SK-N-SH (cell line): Measurements from ENCODE around the gene SYTL5. TPM values are rescaled to one million over a fixed set of nuclear protein-coding genes. Genes with fewer than 3 reads are reported as not detected.

Source experiments
- CTCF ChIA-PET: fragments of 300-600, 350-600 bp; formaldehyde crosslinking; extraction: SDS; loops from one replicate; lab custom pipeline; 2021; lab: Yijun Ruan, JAX
- POLR2A ChIA-PET: fragments of 350-600 bp; sonication (Branson Sonifier 250); formaldehyde crosslinking; extraction: SDS; loops from one replicate; lab custom pipeline; 2020; ENCODE audit warnings: antibody characterized with exemption, inconsistent platforms; lab: Yijun Ruan, JAX
- DNase-seq: peaks from one replicate; pipeline ENCODE4 v3.0.0; 2012
- H2AFZ ChIP-seq: fragments of 200-600 bp; sonication (generic); 2 replicates; pipeline ENCODE4 v1.8.1; 2016; ENCODE audit warnings: antibody characterized with exemption, mild to moderate bottlenecking, low read depth
- H3F3A ChIP-seq: fragments of 200-600 bp; sonication (generic); replicated peaks from 2 replicates; pipeline ENCODE3; 2016; ENCODE audit warnings: antibody characterized with exemption, mild to moderate bottlenecking; ENCODE audit not compliant: insufficient read depth
- H3K27ac ChIP-seq, 2 experiments: fragments of 200-500 bp in 1 of 2; fragments of 200-600 bp in 1 of 2; sonication (Bioruptor generic) in 1 of 2; sonication (generic), shearing (Covaris generic) in 1 of 2; 2 replicates each; pipeline versions ENCODE4 v1.5.1 to v1.6.1; 2014 to 2016; ENCODE audit warnings: low read depth in 2 of 2, inconsistent platforms in 1 of 2, low read length in 1 of 2, mild to moderate bottlenecking in 1 of 2, mixed read lengths in 1 of 2
- H3K27me3 ChIP-seq: fragments of 200-600 bp; sonication (generic), shearing (Covaris generic); 2 replicates; pipeline ENCODE4 v1.6.1; 2016; ENCODE audit warnings: mixed run types; ENCODE audit not compliant: insufficient read depth
- H3K36me3 ChIP-seq, 2 experiments: fragments of 200-500 bp in 1 of 2; fragments of 200-600 bp in 1 of 2; sonication (Bioruptor generic) in 1 of 2; sonication (generic) in 1 of 2; replicated peaks in 1 of 2; 2 replicates each; pipeline versions ENCODE3 to v1.5.1; 2014 to 2016; ENCODE audit warnings: low read length in 1 of 2, mild to moderate bottlenecking in 1 of 2; ENCODE audit not compliant: insufficient read depth in 2 of 2, control insufficient read depth in 1 of 2
- H3K4me1 ChIP-seq, 2 experiments: fragments of 200-500 bp in 1 of 2; fragments of 200-600 bp in 1 of 2; sonication (Bioruptor generic) in 1 of 2; sonication (generic), shearing (Covaris generic) in 1 of 2; 2 replicates each; pipeline versions ENCODE4 v1.5.1 to v1.6.1; 2014 to 2016; ENCODE audit warnings: low read depth in 1 of 2, low read length in 1 of 2, mixed run types in 1 of 2; ENCODE audit not compliant: insufficient read depth in 2 of 2, control insufficient read depth in 1 of 2
- H3K4me2 ChIP-seq: fragments of 200-600 bp; sonication (generic), shearing (Covaris generic); 2 replicates; pipeline ENCODE4 v1.6.1; 2017; ENCODE audit warnings: mixed run types
- H3K4me3 ChIP-seq, 2 experiments: fragments of 200-500 bp in 1 of 2; fragments of 200-600 bp in 1 of 2; sonication (Bioruptor generic) in 1 of 2; sonication (generic), shearing (Covaris generic) in 1 of 2; 2 replicates each; pipeline versions ENCODE4 v1.5.1 to v1.8.1; 2014 to 2016; ENCODE audit warnings: low read depth in 2 of 2, inconsistent platforms in 1 of 2, low read length in 1 of 2, mild to moderate bottlenecking in 1 of 2, mixed read lengths in 1 of 2, moderate library complexity in 1 of 2
- H3K79me2 ChIP-seq: fragments of 200-600 bp; sonication (generic); 2 replicates; pipeline ENCODE4 v1.8.1; 2017; ENCODE audit warnings: mild to moderate bottlenecking; ENCODE audit not compliant: insufficient read depth
- H3K9ac ChIP-seq: fragments of 200-600 bp; sonication (generic); 2 replicates; pipeline ENCODE4 v1.6.1; 2017; ENCODE audit warnings: mixed run types
- H3K9me2 ChIP-seq: fragments of 200-600 bp; sonication (generic); 2 replicates; pipeline ENCODE4 v1.6.1; 2017; ENCODE audit warnings: mixed run types
- H3K9me3 ChIP-seq: fragments of 200-600 bp; sonication (generic); 2 replicates; pipeline ENCODE4 v1.6.1; 2017; ENCODE audit warnings: mixed run types, mild to moderate bottlenecking, moderate library complexity
- H4K20me1 ChIP-seq: fragments of 200-600 bp; sonication (generic); 2 replicates; pipeline ENCODE4 v1.6.1; 2017; ENCODE audit warnings: mild to moderate bottlenecking, mixed run types; ENCODE audit not compliant: insufficient read depth
- ELF1 ChIP-seq: IDR thresholded peaks from 2 replicates; pipeline ENCODE4 v1.4.0; 2012
- EZH2phosphoT487 ChIP-seq: fragments of 200-600 bp; sonication (generic); IDR thresholded peaks from 2 replicates; pipeline ENCODE4 v1.6.1; 2017; ENCODE audit warnings: low read depth, mixed run types, mild to moderate bottlenecking, antibody characterized with exemption, moderate library complexity, borderline replicate concordance
- FOXJ3 ChIP-seq: sonication (generic); formaldehyde crosslinking; IDR thresholded peaks from 2 replicates; pipeline ENCODE4 v1.5.1; 2020; ENCODE audit warnings: mild to moderate bottlenecking, missing genetic modification reagents
- JUND ChIP-seq: IDR thresholded peaks from 2 replicates; pipeline ENCODE4 v1.4.0; 2012
- NFIC ChIP-seq: IDR thresholded peaks from 2 replicates; pipeline ENCODE4 v1.4.0; 2012; ENCODE audit warnings: borderline replicate concordance
- POLR2AphosphoS5 ChIP-seq: IDR thresholded peaks from 2 replicates; pipeline ENCODE4 v1.6.1; 2012; ENCODE audit warnings: low read depth, low read length
- RAD21 ChIP-seq: IDR thresholded peaks from 2 replicates; pipeline ENCODE4 v1.6.1; 2012; ENCODE audit warnings: mild to moderate bottlenecking, low read length
- RCOR1 ChIP-seq: fragments of 150-350 bp; IDR thresholded peaks from 2 replicates; pipeline ENCODE4 v1.6.1; 2017; ENCODE audit warnings: antibody characterized with exemption, low read length
- RXRA ChIP-seq: IDR thresholded peaks from 2 replicates; pipeline ENCODE4 v1.4.0; 2012; ENCODE audit warnings: low read depth, mild to moderate bottlenecking, borderline replicate concordance
- TEAD4 ChIP-seq: IDR thresholded peaks from 2 replicates; pipeline ENCODE4 v1.4.0; 2012; ENCODE audit warnings: mild to moderate bottlenecking, borderline replicate concordance; ENCODE audit not compliant: insufficient read depth
- WGBS: methylation state at CpG from one replicate; pipeline ENCODE4 v1.1.6; 2017; ENCODE audit warnings: low lambda C conversion rate; 5-methylcytosine and 5-hydroxymethylcytosine counted together
- polyA plus RNA-seq, 3 experiments: library from polyadenylated mRNA; depleted of rRNA; stranded (reverse); fragments of >200 nt; gene quantifications; 2 replicates each; pipeline ENCODE4 v1.2.3, GENCODE V29; 2012
- TF ChIP-seq, protein P1 (sequence below): IDR thresholded peaks from 2 replicates; pipeline ENCODE4 v1.6.1; 2012; ENCODE audit warnings: mild to moderate bottlenecking, low read depth, low read length, moderate library complexity
- TF ChIP-seq, protein P2 (sequence below): fragments of 150-350 bp; IDR thresholded peaks from 2 replicates; pipeline ENCODE4 v1.6.1; 2016; ENCODE audit warnings: mild to moderate bottlenecking, low read depth, low read length
- TF ChIP-seq, protein P3 (sequence below): IDR thresholded peaks from 2 replicates; pipeline ENCODE4 v1.4.0; 2012; ENCODE audit warnings: low read depth, borderline replicate concordance
- TF ChIP-seq, protein P4 (sequence below): IDR thresholded peaks from 2 replicates; pipeline ENCODE4; 2012
- TF ChIP-seq, protein P5 (sequence below): fragments of 150-350 bp; IDR thresholded peaks from 2 replicates; pipeline ENCODE4 v1.6.1; 2017; ENCODE audit warnings: antibody characterized with exemption, low read length, low read depth, borderline replicate concordance

SYTL5 gene
- polyA plus RNA-seq, 1 of the 3 experiments (the other 2 are of a cell fraction), result 0.74 TPM

DNA sequence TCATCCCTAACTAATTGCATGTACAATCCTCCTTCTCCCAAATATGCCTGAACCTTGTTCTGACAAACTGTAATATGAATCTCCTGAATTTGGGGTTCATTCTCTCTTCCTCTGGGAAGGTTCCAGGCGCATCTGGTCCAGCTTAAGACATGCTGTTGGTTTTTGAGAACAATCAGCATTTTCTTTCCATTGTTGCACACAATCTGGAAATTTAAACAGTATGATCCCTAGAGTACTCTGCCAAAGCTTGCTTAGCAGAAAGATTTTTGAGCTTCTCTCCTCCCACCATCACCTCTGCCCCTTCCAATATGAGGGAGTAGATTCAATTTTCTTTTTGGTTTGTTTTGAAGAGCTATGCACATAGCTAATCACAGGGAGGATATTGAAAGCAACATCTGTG, 164.2 kb downstream of the SYTL5 start:
- Histone ChIP-seq H3K27ac (no peak overlapping the region), H3K9ac (no peak overlapping the region)
- DNase-seq, result no peak
- CTCF ChIA-PET, result interaction anchor here (0.9 to 1.4 kb wide), 5 partner anchors 12 to 425 kb away, joined by 3 to 5 read pairs (median 3); no protein-coding TSS in a partner anchor
- TF ChIP-seq, protein P1, sequence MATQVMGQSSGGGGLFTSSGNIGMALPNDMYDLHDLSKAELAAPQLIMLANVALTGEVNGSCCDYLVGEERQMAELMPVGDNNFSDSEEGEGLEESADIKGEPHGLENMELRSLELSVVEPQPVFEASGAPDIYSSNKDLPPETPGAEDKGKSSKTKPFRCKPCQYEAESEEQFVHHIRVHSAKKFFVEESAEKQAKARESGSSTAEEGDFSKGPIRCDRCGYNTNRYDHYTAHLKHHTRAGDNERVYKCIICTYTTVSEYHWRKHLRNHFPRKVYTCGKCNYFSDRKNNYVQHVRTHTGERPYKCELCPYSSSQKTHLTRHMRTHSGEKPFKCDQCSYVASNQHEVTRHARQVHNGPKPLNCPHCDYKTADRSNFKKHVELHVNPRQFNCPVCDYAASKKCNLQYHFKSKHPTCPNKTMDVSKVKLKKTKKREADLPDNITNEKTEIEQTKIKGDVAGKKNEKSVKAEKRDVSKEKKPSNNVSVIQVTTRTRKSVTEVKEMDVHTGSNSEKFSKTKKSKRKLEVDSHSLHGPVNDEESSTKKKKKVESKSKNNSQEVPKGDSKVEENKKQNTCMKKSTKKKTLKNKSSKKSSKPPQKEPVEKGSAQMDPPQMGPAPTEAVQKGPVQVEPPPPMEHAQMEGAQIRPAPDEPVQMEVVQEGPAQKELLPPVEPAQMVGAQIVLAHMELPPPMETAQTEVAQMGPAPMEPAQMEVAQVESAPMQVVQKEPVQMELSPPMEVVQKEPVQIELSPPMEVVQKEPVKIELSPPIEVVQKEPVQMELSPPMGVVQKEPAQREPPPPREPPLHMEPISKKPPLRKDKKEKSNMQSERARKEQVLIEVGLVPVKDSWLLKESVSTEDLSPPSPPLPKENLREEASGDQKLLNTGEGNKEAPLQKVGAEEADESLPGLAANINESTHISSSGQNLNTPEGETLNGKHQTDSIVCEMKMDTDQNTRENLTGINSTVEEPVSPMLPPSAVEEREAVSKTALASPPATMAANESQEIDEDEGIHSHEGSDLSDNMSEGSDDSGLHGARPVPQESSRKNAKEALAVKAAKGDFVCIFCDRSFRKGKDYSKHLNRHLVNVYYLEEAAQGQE, result no peak
- no peak for TF ChIP-seq TEAD4
- TF ChIP-seq, protein P2, sequence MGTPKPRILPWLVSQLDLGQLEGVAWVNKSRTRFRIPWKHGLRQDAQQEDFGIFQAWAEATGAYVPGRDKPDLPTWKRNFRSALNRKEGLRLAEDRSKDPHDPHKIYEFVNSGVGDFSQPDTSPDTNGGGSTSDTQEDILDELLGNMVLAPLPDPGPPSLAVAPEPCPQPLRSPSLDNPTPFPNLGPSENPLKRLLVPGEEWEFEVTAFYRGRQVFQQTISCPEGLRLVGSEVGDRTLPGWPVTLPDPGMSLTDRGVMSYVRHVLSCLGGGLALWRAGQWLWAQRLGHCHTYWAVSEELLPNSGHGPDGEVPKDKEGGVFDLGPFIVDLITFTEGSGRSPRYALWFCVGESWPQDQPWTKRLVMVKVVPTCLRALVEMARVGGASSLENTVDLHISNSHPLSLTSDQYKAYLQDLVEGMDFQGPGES, result no peak
- TF ChIP-seq FOXJ3, result no peak
- TF ChIP-seq JUND, result no peak
- TF ChIP-seq, protein P3, sequence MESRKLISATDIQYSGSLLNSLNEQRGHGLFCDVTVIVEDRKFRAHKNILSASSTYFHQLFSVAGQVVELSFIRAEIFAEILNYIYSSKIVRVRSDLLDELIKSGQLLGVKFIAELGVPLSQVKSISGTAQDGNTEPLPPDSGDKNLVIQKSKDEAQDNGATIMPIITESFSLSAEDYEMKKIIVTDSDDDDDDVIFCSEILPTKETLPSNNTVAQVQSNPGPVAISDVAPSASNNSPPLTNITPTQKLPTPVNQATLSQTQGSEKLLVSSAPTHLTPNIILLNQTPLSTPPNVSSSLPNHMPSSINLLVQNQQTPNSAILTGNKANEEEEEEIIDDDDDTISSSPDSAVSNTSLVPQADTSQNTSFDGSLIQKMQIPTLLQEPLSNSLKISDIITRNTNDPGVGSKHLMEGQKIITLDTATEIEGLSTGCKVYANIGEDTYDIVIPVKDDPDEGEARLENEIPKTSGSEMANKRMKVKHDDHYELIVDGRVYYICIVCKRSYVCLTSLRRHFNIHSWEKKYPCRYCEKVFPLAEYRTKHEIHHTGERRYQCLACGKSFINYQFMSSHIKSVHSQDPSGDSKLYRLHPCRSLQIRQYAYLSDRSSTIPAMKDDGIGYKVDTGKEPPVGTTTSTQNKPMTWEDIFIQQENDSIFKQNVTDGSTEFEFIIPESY, result no peak
- TF ChIP-seq, protein P4, sequence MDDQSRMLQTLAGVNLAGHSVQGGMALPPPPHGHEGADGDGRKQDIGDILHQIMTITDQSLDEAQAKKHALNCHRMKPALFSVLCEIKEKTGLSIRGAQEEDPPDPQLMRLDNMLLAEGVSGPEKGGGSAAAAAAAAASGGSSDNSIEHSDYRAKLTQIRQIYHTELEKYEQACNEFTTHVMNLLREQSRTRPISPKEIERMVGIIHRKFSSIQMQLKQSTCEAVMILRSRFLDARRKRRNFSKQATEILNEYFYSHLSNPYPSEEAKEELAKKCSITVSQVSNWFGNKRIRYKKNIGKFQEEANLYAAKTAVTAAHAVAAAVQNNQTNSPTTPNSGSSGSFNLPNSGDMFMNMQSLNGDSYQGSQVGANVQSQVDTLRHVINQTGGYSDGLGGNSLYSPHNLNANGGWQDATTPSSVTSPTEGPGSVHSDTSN, result no peak
- TF ChIP-seq NFIC, result no peak
- TF ChIP-seq, protein P5, sequence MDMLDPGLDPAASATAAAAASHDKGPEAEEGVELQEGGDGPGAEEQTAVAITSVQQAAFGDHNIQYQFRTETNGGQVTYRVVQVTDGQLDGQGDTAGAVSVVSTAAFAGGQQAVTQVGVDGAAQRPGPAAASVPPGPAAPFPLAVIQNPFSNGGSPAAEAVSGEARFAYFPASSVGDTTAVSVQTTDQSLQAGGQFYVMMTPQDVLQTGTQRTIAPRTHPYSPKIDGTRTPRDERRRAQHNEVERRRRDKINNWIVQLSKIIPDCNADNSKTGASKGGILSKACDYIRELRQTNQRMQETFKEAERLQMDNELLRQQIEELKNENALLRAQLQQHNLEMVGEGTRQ, result no peak
- no peak for TF ChIP-seq ELF1
- TF ChIP-seq RXRA, result no peak
- TF ChIP-seq RCOR1, result no peak
- TF ChIP-seq POLR2AphosphoS5, result no peak
- no peak for TF ChIP-seq RAD21
- no peak for TF ChIP-seq EZH2phosphoT487
- TF ChIP-seq, all 33 proteins: peak for 0
- Histone ChIP-seq H3K4me1 (no peaks in the 10 kb centered on the region), H4K20me1 (no peaks in the 10 kb centered on the region), H3K9me3 (no peaks in the 10 kb centered on the region), H3K27me3 (no peaks in the 10 kb centered on the region), H2AFZ (no peak overlapping the region), H3K36me3 (no peaks in the 10 kb centered on the region), H3K79me2 (no peaks in the 10 kb centered on the region), H3F3A (no peaks in the 10 kb centered on the region), H3K4me3 (no peak overlapping the region), H3K4me2 (no peak overlapping the region), H3K9me2 (no peaks in the 10 kb centered on the region)
- 31% methylated on average over 1 of the region's 1 CpG for WGBS
- POLR2A ChIA-PET, result no interaction called here
